Measurements from ENCODE around the gene LY6G6D.
A peak's percentile ranks its signal among the peaks of the same experiment; 100 is the strongest.

LY6G6D gene

GRCh38 chr6:31697555-31697954, 17.6 kb upstream of the LY6G6D start:
- H3K27ac ChIP-seq: no peak overlapping the region
- no peak for TF ChIP-seq CTCF (conservative IDR thresholded peaks at IDR 0.05)

GRCh38 chr6:31700740-31701401, 14.3 kb upstream of the LY6G6D start:
- H3K27ac ChIP-seq: no peak overlapping the region; the same call in 1 of the 2 replicates
- no peak for TF ChIP-seq CTCF (conservative IDR thresholded peaks at IDR 0.05)

GRCh38 chr6:31701666-31702404, 13.3 kb upstream of the LY6G6D start:
- H3K27ac ChIP-seq: peak overlapping the region; percentile 85
- TF ChIP-seq CTCF (conservative IDR thresholded peaks at IDR 0.05): no peak

GRCh38 chr6:31702405-31702818, 12.7 kb upstream of the LY6G6D start:
- TF ChIP-seq CTCF (conservative IDR thresholded peaks at IDR 0.05): no peak
- H3K27ac ChIP-seq: peak overlapping the region; percentile 85

- peak within 1 kb of the TSS; percentile 85 for H3K27ac ChIP-seq
- no peak for TF ChIP-seq CTCF (conservative IDR thresholded peaks at IDR 0.05)
Measured at GRCh38 chr6:31702819-31703716, 12.1 kb upstream of the LY6G6D start, which contains the start of gene ABHD16A. Gene ABHD16A, minus strand, starts transcription at chr6:31703324. Its CDS starts 43 bp downstream, at chr6:31703281.

- H3K27ac ChIP-seq: no peak overlapping the region
- no peak for TF ChIP-seq CTCF (conservative IDR thresholded peaks at IDR 0.05)
Measured at GRCh38 chr6:31705931-31706330, 9.2 kb upstream of the LY6G6D start.

- no peak within 1 kb of the TSS for H3K27ac ChIP-seq
- TF ChIP-seq CTCF (conservative IDR thresholded peaks at IDR 0.05): no peak
Measured at GRCh38 chr6:31706599-31706998, 8.5 kb upstream of the LY6G6D start, which contains the start of gene LY6G6F. Gene LY6G6F, plus strand, starts transcription at chr6:31706866. Its CDS starts 41 bp downstream, at chr6:31706907.

Measured in VCaP (cell line).